T-helper 2 cell treated with Interferon-gamma antibody and Interleukin-4, amounts not matched to agents 5 μg/mL and 100 μg/mL, for 36 hours (primary cell): ENCODE results near the gene PAF1.
A peak's percentile ranks its signal among the peaks of the same experiment; 100 is the strongest.

Experiments used
- DNase-seq: peaks from one replicate; pipeline ENCODE4 v3.0.0; 2021; ENCODE audit warnings: low spot score
- H3K27ac Mint-ChIP-seq: one replicate; pipeline ENCODE4 v1.8.0; 2021; ENCODE audit warnings: mild to moderate bottlenecking, mixed read lengths
- H3K27me3 Mint-ChIP-seq: one replicate; pipeline ENCODE4 v1.8.0; 2021; ENCODE audit warnings: low read depth, mixed read lengths
- H3K36me3 Mint-ChIP-seq: one replicate; pipeline ENCODE4 v1.8.0; 2021; ENCODE audit warnings: low read depth, mixed read lengths
- H3K4me1 Mint-ChIP-seq: one replicate; pipeline ENCODE4 v1.8.0; 2021; ENCODE audit warnings: low read depth, mixed read lengths
- H3K4me3 Mint-ChIP-seq: one replicate; pipeline ENCODE4 v1.8.0; 2022; ENCODE audit warnings: mild to moderate bottlenecking, moderate library complexity, mixed read lengths
- H3K9me3 Mint-ChIP-seq: one replicate; pipeline ENCODE4 v1.8.0; 2021; ENCODE audit warnings: mixed read lengths

PAF1 gene

GRCh38 chr19:39412100-39412866 lies 21.4 kb upstream of the PAF1 start, which contains the start of gene PLEKHG2:
TSS of gene PLEKHG2 (plus strand) at chr19:39412669. CDS start at chr19:39414087, 1,418 bp downstream.
- Mint-ChIP-seq H3K4me1 (peaks cover 30% of the 10 kb centered on the region), H3K4me3 (peak within 1 kb of the TSS; percentile 88), H3K36me3 (peaks cover 37% of the 10 kb centered on the region), H3K27me3 (peaks cover 4% of the 10 kb centered on the region), H3K27ac (peak within 1 kb of the TSS; percentile 94), H3K9me3 (no peaks in the 10 kb centered on the region)
- peak; percentile 96 for DNase-seq

- Mint-ChIP-seq H3K4me1 (peaks cover 30% of the 10 kb centered on the region), H3K9me3 (no peaks in the 10 kb centered on the region), H3K36me3 (peaks cover 41% of the 10 kb centered on the region), H3K4me3 (peak overlapping the region; percentile 85), H3K27ac (peak overlapping the region; percentile 94), H3K27me3 (peaks cover 4% of the 10 kb centered on the region)
- peak; percentile 84 for DNase-seq
Observed at GRCh38 chr19:39411832-39412099, 20.9 kb upstream of the PAF1 start.

- peak overlapping the region; percentile 85 for H3K4me3 Mint-ChIP-seq
Observed at GRCh38 chr19:39411081-39411831, 20.4 kb upstream of the PAF1 start.

GRCh38 chr19:39410831-39411080 lies 19.9 kb upstream of the PAF1 start:
- Mint-ChIP-seq H3K4me1 (peaks cover 35% of the 10 kb centered on the region), H3K4me3 (peak overlapping the region; percentile 85), H3K27me3 (peaks cover 4% of the 10 kb centered on the region), H3K9me3 (no peaks in the 10 kb centered on the region), H3K27ac (peak overlapping the region; percentile 94), H3K36me3 (peaks cover 43% of the 10 kb centered on the region)
- no peak for DNase-seq

More at GRCh38 chr19:39411081-39411831, 20.4 kb upstream of the PAF1 start:
- Mint-ChIP-seq H3K4me1 (peaks cover 31% of the 10 kb centered on the region), H3K36me3 (peaks cover 41% of the 10 kb centered on the region), H3K9me3 (no peaks in the 10 kb centered on the region), H3K27ac (peak overlapping the region; percentile 94), H3K27me3 (peaks cover 4% of the 10 kb centered on the region)
- no peak for DNase-seq

GRCh38 chr19:39410017-39410830 lies 19.3 kb upstream of the PAF1 start:
- peak overlapping the region; percentile 94 for H3K27ac Mint-ChIP-seq
- DNase-seq = peak; percentile 63
- peaks cover 40% of the 10 kb centered on the region for H3K4me1 Mint-ChIP-seq
- H3K27me3 Mint-ChIP-seq = peaks cover 4% of the 10 kb centered on the region
- no peaks in the 10 kb centered on the region for H3K9me3 Mint-ChIP-seq
- peaks cover 43% of the 10 kb centered on the region for H3K36me3 Mint-ChIP-seq
- peak overlapping the region; percentile 85 for H3K4me3 Mint-ChIP-seq

- DNase-seq = peak; percentile 71
- Mint-ChIP-seq H3K27ac (peak overlapping the region; percentile 98), H3K4me3 (peak overlapping the region; percentile 90), H3K36me3 (peaks cover 41% of the 10 kb centered on the region), H3K4me1 (peaks cover 40% of the 10 kb centered on the region), H3K9me3 (no peaks in the 10 kb centered on the region), H3K27me3 (peaks cover 4% of the 10 kb centered on the region)
Observed at GRCh38 chr19:39409208-39410016, 18.5 kb upstream of the PAF1 start.

- Mint-ChIP-seq H3K27me3 (peaks cover 4% of the 10 kb centered on the region), H3K9me3 (no peaks in the 10 kb centered on the region), H3K27ac (peak overlapping the region; percentile 98), H3K36me3 (peaks cover 38% of the 10 kb centered on the region), H3K4me3 (peak overlapping the region; percentile 90), H3K4me1 (peaks cover 36% of the 10 kb centered on the region)
- DNase-seq = no peak
Observed at GRCh38 chr19:39408392-39409207, 17.7 kb upstream of the PAF1 start.

GRCh38 chr19:39407660-39408391 lies 16.9 kb upstream of the PAF1 start:
- Mint-ChIP-seq H3K27ac (peak overlapping the region; percentile 98), H3K4me1 (peaks cover 36% of the 10 kb centered on the region), H3K27me3 (peaks cover 4% of the 10 kb centered on the region), H3K9me3 (no peaks in the 10 kb centered on the region), H3K4me3 (peak overlapping the region; percentile 90), H3K36me3 (peaks cover 38% of the 10 kb centered on the region)
- DNase-seq = peak; percentile 56

GRCh38 chr19:39407410-39407659 lies 16.4 kb upstream of the PAF1 start:
- Mint-ChIP-seq H3K27ac (peak overlapping the region; percentile 98), H3K9me3 (no peaks in the 10 kb centered on the region), H3K27me3 (peaks cover 4% of the 10 kb centered on the region), H3K4me3 (peak overlapping the region; percentile 90), H3K36me3 (peaks cover 38% of the 10 kb centered on the region), H3K4me1 (peaks cover 37% of the 10 kb centered on the region)
- DNase-seq = no peak

GRCh38 chr19:39406656-39407409 lies 15.9 kb upstream of the PAF1 start, which contains the start of gene ZFP36:
TSS of gene ZFP36 (plus strand) at chr19:39406847. CDS start at chr19:39406905, 58 bp downstream.
- peaks cover 39% of the 10 kb centered on the region for H3K4me1 Mint-ChIP-seq
- H3K36me3 Mint-ChIP-seq = peaks cover 38% of the 10 kb centered on the region
- H3K9me3 Mint-ChIP-seq = no peaks in the 10 kb centered on the region
- DNase-seq = peak; percentile 83
- H3K27me3 Mint-ChIP-seq = no peaks in the 10 kb centered on the region
- H3K4me3 Mint-ChIP-seq = peak within 1 kb of the TSS; percentile 90
- H3K27ac Mint-ChIP-seq = peak within 1 kb of the TSS; percentile 98

- Mint-ChIP-seq H3K27me3 (no peaks in the 10 kb centered on the region), H3K27ac (peak overlapping the region; percentile 93), H3K36me3 (peaks cover 32% of the 10 kb centered on the region), H3K9me3 (no peaks in the 10 kb centered on the region), H3K4me1 (peaks cover 40% of the 10 kb centered on the region), H3K4me3 (peak overlapping the region; percentile 90)
- peak; percentile 73 for DNase-seq
Observed at GRCh38 chr19:39405958-39406655, 15.2 kb upstream of the PAF1 start.
